GM12878 (cell line): Measurements from ENCODE around the gene PCDHGA6. TPM values are rescaled to one million over a fixed set of nuclear protein-coding genes. Genes with fewer than 3 reads are reported as not detected.

Experiments
- ATAC-seq: fragments of 200-7000 bp; cut with Tn5 transposase; 3 replicates; pipeline ENCODE4 v1.9.1; 2020; ENCODE audit warnings: mild to moderate bottlenecking, moderate library complexity
- BruUV-seq: library from RNA; stranded (reverse); fragments of 400-500 nt; replicated peaks from 2 replicates; lab custom pipeline; 2021; lab: Mats Ljungman, UMichigan
- CTCF ChIA-PET: fragments of 300-600 bp; sonication (Branson Sonifier 250); formaldehyde crosslinking; extraction: SDS; loops from one replicate; lab custom pipeline; 2021; ENCODE audit warnings: inconsistent platforms; lab: Yijun Ruan, JAX
- POLR2A ChIA-PET: fragments of 350-600 bp; formaldehyde crosslinking; extraction: SDS; loops from one replicate; lab custom pipeline; 2021; ENCODE audit warnings: inconsistent platforms; lab: Charles Lee
- RAD21 ChIA-PET: fragments of 300-600 bp; sonication (Branson Sonifier 250); formaldehyde crosslinking; loops from one replicate; lab custom pipeline; 2023; ENCODE audit warnings: antibody characterized with exemption; ENCODE audit not compliant: unreplicated experiment; lab: Charles Lee
- SMC1A ChIA-PET: fragments of 300-600 bp; sonication (Branson Sonifier 250); formaldehyde crosslinking; loops from one replicate; lab custom pipeline; 2023; ENCODE audit not compliant: unreplicated experiment, uncharacterized antibody; lab: Charles Lee
- DNase-seq: peaks from one replicate; pipeline ENCODE4 v3.0.0-alpha.2; 2011; ENCODE audit warnings: low read depth, low spot score
- FAIRE-seq: peaks from 3 replicates; lab custom pipeline; 2011; peaks lifted over from hg19 to GRCh38; lab: Jason Lieb, UNC
- H2AFZ ChIP-seq: 2 replicates; pipeline ENCODE4 v1.6.0; 2011; ENCODE audit warnings: low read depth, low read length, control low read depth; ENCODE audit not compliant: control insufficient read depth
- H3K27ac ChIP-seq: 2 replicates; pipeline ENCODE4 v1.5.1; 2011; ENCODE audit warnings: control low read depth; ENCODE audit not compliant: control insufficient read depth, insufficient read depth
- H3K27me3 ChIP-seq, 2 experiments: replicated peaks in 1 of 2; 2 replicates each; pipeline versions ENCODE4 v1.6.0 to v1.6.1; 2011; ENCODE audit warnings: low read length in 1 of 2; ENCODE audit not compliant: control insufficient read depth in 2 of 2, insufficient read depth in 2 of 2
- H3K36me3 ChIP-seq, 2 experiments: 2 replicates each; pipeline ENCODE4 v1.5.1; 2011; ENCODE audit warnings: low read length in 1 of 2; ENCODE audit not compliant: control insufficient read depth in 2 of 2, insufficient read depth in 2 of 2
- H3K4me1 ChIP-seq: 2 replicates; pipeline ENCODE4 v1.6.1; 2011; ENCODE audit warnings: mild to moderate bottlenecking, low read length, moderate library complexity, mixed read lengths; ENCODE audit not compliant: control insufficient read depth, insufficient read depth
- H3K4me2 ChIP-seq: 2 replicates; pipeline ENCODE4 v1.6.0; 2011; ENCODE audit warnings: control low read depth; ENCODE audit not compliant: control insufficient read depth, insufficient read depth
- H3K4me3 ChIP-seq: fragments of 200-600 bp; sonication (generic); 2 replicates; pipeline ENCODE4 v1.5.1; 2016
- H3K79me2 ChIP-seq: 2 replicates; pipeline ENCODE4 v1.6.0; 2011; ENCODE audit warnings: low read length; ENCODE audit not compliant: control insufficient read depth, insufficient read depth
- H3K9ac ChIP-seq: 2 replicates; pipeline ENCODE4 v1.8.0; 2011; ENCODE audit warnings: low read length, control low read depth, mixed read lengths; ENCODE audit not compliant: control insufficient read depth, insufficient read depth
- H3K9me3 ChIP-seq: replicated peaks from 3 replicates; pipeline ENCODE4 v1.5.1; 2011; ENCODE audit warnings: mild to moderate bottlenecking, low read length; ENCODE audit not compliant: control insufficient read depth, insufficient read depth
- H4K20me1 ChIP-seq: 2 replicates; pipeline ENCODE4 v1.6.0; 2011; ENCODE audit not compliant: control insufficient read depth, insufficient read depth
- DPF2 ChIP-seq: fragments of 450-650 bp; IDR thresholded peaks from 2 replicates; pipeline ENCODE4 v1.6.1; 2017; ENCODE audit warnings: mild to moderate bottlenecking
- KLF5 ChIP-seq: fragments of 450-650 bp; IDR thresholded peaks from 2 replicates; pipeline ENCODE4 v1.6.1; 2014; ENCODE audit warnings: mild to moderate bottlenecking; ENCODE audit not compliant: partially characterized antibody
- MXI1 ChIP-seq: fragments of 150-350 bp; IDR thresholded peaks from 2 replicates; pipeline ENCODE4 v1.6.1; 2011; ENCODE audit warnings: low read depth, mild to moderate bottlenecking, inconsistent platforms, low read length, improper control_type of control experiment
- NFIC ChIP-seq: IDR thresholded peaks from 2 replicates; pipeline ENCODE4 v1.6.1; 2012; ENCODE audit warnings: low read depth, mild to moderate bottlenecking, inconsistent platforms, low read length, moderate library complexity
- NR2F1 ChIP-seq: fragments of 450-650 bp; conservative IDR thresholded peaks from 2 replicates; pipeline ENCODE4 v1.6.1; 2017; ENCODE audit warnings: mild to moderate bottlenecking
- STAT1 ChIP-seq: fragments of 450-650 bp; conservative IDR thresholded peaks from 2 replicates; pipeline ENCODE4 v1.6.1; 2014; ENCODE audit warnings: antibody characterized with exemption, mild to moderate bottlenecking
- ZNF24 ChIP-seq: fragments of 450-650 bp; IDR thresholded peaks from 2 replicates; pipeline ENCODE4 v1.6.1; 2017; ENCODE audit warnings: antibody characterized with exemption, mild to moderate bottlenecking
- ZNF384 ChIP-seq: IDR thresholded peaks from 2 replicates; pipeline ENCODE4 v1.6.1; 2012; ENCODE audit warnings: low read depth, mild to moderate bottlenecking, low read length, improper control_type of control experiment, borderline replicate concordance
- WGBS: methylation state at CpG from one replicate; pipeline ENCODE4 v1.1.6; 2016; ENCODE audit warnings: low lambda C conversion rate; ENCODE audit not compliant: insufficient replicate concordance, insufficient coverage; ENCODE audit errors: missing lambda C conversion rate; 5-methylcytosine and 5-hydroxymethylcytosine counted together
- in situ Hi-C: fragments of 300-500 bp; cut with MboI; formaldehyde crosslinking; loops from 9 replicates; pipeline ENCODE4 v1.14.3; 2018; ENCODE audit warnings: mixed read lengths
- intact Hi-C: fragments of 100-400 bp; cut with micrococcal nuclease; formaldehyde crosslinking; loops from one replicate; pipeline ENCODE4 v1.14.2; 2022; ENCODE audit not compliant: unreplicated experiment
- polyA plus RNA-seq, 11 experiments: library from polyadenylated mRNA; depleted of rRNA in 4 of 11; unstranded in 6 of 11; stranded (reverse) in 5 of 11; fragments of >200 nt; fragmentation: Nextera tagmentation in 4 of 11; fragmentation: Illumina TruSeq in 1 of 11; extraction: Ambion mirVana in 4 of 11; extraction: Trizol in 1 of 11; gene quantifications; 1 replicate in 1 of 11; 2 replicates in 10 of 11; pipeline versions ENCODE4 v1.2.1 to v1.2.3, GENCODE V29; 2011 to 2016; ENCODE audit warnings: inconsistent platforms in 2 of 11, missing spikeins in 2 of 11, low read depth in 1 of 11
- total RNA-seq, 4 experiments: library from RNA; depleted of rRNA in 3 of 4; stranded (reverse); fragments of >200 nt in 3 of 4; fragmentation: Illumina TruSeq in 1 of 4; extraction: Trizol in 1 of 4; gene quantifications; 2 replicates each; pipeline versions ENCODE4 v1.2.1 to v1.2.3, GENCODE V29; 2013 to 2021
- TF ChIP-seq, protein P1 (sequence below): IDR thresholded peaks from 2 replicates; pipeline ENCODE4 v1.6.1; 2011; ENCODE audit warnings: borderline replicate concordance, low read depth, mild to moderate bottlenecking, moderate library complexity, low read length; ENCODE audit not compliant: insufficient read depth, poor library complexity, severe bottlenecking
- TF ChIP-seq, protein P2 (sequence below): fragments of 450-650 bp; IDR thresholded peaks from 2 replicates; pipeline ENCODE4 v1.6.1; 2017; ENCODE audit warnings: low read depth, mild to moderate bottlenecking, moderate library complexity

The PCDHGA6 gene
- total and polyA plus RNA-seq, 10 of the 15 experiments (the other 5 are each of a cell fraction or from before 2014, with no cell fraction given): 0.04 to 0.60 (median 0.15) TPM; not detected in 3

GRCh38 chr5:141422742-141423291 lies 49.1 kb downstream of the PCDHGA6 start:
- FAIRE-seq (no peak), DNase-seq (no peak), ATAC-seq (no peak)
- H3K4me1 ChIP-seq: peaks cover 4% of the 10 kb centered on the region; the same call in 1 of the 2 replicates
- H3K79me2 ChIP-seq: no peaks in the 10 kb centered on the region
- H3K27ac ChIP-seq: no peak overlapping the region
- no peak overlapping the region for H2AFZ ChIP-seq
- in situ Hi-C loops (no loop called here), intact Hi-C loops (no loop called here)
- no peak overlapping the region for H3K4me2 ChIP-seq
- WGBS: 87% methylated on average over 40 of the region's 42 CpGs
- H3K9me3 ChIP-seq: peaks cover 20% of the 10 kb centered on the region; the same call in 2 of the 3 replicates
- RAD21 ChIA-PET: no interaction called here
- no peaks in the 10 kb centered on the region; a peak in 1 of 4 replicates for H3K27me3 ChIP-seq
- CTCF ChIA-PET: interaction anchor here (0.9 to 10.9 kb wide), 6 partner anchors 53 to 141 kb away, joined by 3 to 245 read pairs (median 22); partner anchors contain the start of gene PCDHGC3
- POLR2A ChIA-PET: no interaction called here
- H3K9ac ChIP-seq: no peak overlapping the region
- no peak for TF ChIP-seq NR2F1
- no peak for TF ChIP-seq ZNF24
- TF ChIP-seq KLF5: no peak
- TF ChIP-seq ZNF384: no peak
- TF ChIP-seq MXI1: no peak
- no peak for TF ChIP-seq STAT1
- TF ChIP-seq, protein P1, sequence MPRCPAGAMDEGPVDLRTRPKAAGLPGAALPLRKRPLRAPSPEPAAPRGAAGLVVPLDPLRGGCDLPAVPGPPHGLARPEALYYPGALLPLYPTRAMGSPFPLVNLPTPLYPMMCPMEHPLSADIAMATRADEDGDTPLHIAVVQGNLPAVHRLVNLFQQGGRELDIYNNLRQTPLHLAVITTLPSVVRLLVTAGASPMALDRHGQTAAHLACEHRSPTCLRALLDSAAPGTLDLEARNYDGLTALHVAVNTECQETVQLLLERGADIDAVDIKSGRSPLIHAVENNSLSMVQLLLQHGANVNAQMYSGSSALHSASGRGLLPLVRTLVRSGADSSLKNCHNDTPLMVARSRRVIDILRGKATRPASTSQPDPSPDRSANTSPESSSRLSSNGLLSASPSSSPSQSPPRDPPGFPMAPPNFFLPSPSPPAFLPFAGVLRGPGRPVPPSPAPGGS: no peak
- TF ChIP-seq DPF2: no peak
- TF ChIP-seq, protein P2, sequence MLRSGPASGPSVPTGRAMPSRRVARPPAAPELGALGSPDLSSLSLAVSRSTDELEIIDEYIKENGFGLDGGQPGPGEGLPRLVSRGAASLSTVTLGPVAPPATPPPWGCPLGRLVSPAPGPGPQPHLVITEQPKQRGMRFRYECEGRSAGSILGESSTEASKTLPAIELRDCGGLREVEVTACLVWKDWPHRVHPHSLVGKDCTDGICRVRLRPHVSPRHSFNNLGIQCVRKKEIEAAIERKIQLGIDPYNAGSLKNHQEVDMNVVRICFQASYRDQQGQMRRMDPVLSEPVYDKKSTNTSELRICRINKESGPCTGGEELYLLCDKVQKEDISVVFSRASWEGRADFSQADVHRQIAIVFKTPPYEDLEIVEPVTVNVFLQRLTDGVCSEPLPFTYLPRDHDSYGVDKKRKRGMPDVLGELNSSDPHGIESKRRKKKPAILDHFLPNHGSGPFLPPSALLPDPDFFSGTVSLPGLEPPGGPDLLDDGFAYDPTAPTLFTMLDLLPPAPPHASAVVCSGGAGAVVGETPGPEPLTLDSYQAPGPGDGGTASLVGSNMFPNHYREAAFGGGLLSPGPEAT: no peak
- no peak for TF ChIP-seq NFIC
- no TSS peak for BruUV-seq
- no peaks in the 10 kb centered on the region for H4K20me1 ChIP-seq
- no peaks in the 10 kb centered on the region for H3K36me3 ChIP-seq
- H3K4me3 ChIP-seq: no peak overlapping the region
- SMC1A ChIA-PET: interaction anchor here (2.7 kb wide), 1 partner anchor 100 kb away, joined by 22 read pairs; no protein-coding TSS in a partner anchor
